ENCODE data around the gene CAMKK2. TPM values are rescaled to one million over a fixed set of nuclear protein-coding genes. Genes with fewer than 3 reads are reported as not detected.
"Not testable (repeated sequence)": the region's sequence is repeated elsewhere in the genome, so short reads cannot be mapped to it uniquely, and the experiment has no call there.

CAMKK2 gene
- total RNA-seq (2014; rRNA removed; shearing (Covaris generic)) = 5.5 and 7.9 TPM in 2 replicates

GRCh38 chr12:121296618-121297434 lies at the start of gene CAMKK2:
TSS of gene CAMKK2 (minus strand) at chr12:121296709. CDS start at chr12:121274526, 22,183 bp downstream.
- DNase-seq (ENCODE audit: low read depth) = peak; percentile 94

- DNase-seq (ENCODE audit: low read depth) = no peak
Measured at GRCh38 chr12:121345151-121345815, 48.8 kb upstream of the CAMKK2 start.

- no peak for DNase-seq (ENCODE audit: low read depth)
Measured at GRCh38 chr12:121344506-121344905, 48.0 kb upstream of the CAMKK2 start.

GRCh38 chr12:121337416-121337815 lies 40.9 kb upstream of the CAMKK2 start:
- DNase-seq (ENCODE audit: low read depth) = no peak

GRCh38 chr12:121334513-121335343 lies 38.2 kb upstream of the CAMKK2 start:
- peak; percentile 49 for DNase-seq (ENCODE audit: low read depth)

GRCh38 chr12:121333747-121334146 lies 37.2 kb upstream of the CAMKK2 start:
- no peak for DNase-seq (ENCODE audit: low read depth)

GRCh38 chr12:121331248-121331647 lies 34.7 kb upstream of the CAMKK2 start:
- DNase-seq (ENCODE audit: low read depth) = no peak

GRCh38 chr12:121330692-121331091 lies 34.2 kb upstream of the CAMKK2 start:
- no peak for DNase-seq (ENCODE audit: low read depth)

- no peak for DNase-seq (ENCODE audit: low read depth)
Measured at GRCh38 chr12:121330195-121330594, 33.7 kb upstream of the CAMKK2 start.

- no peak for DNase-seq (ENCODE audit: low read depth)
Measured at GRCh38 chr12:121328620-121329019, 32.1 kb upstream of the CAMKK2 start.

GRCh38 chr12:121326996-121327674 lies 30.6 kb upstream of the CAMKK2 start:
- no peak for DNase-seq (ENCODE audit: low read depth)

GRCh38 chr12:121325922-121326396 lies 29.4 kb upstream of the CAMKK2 start:
- DNase-seq (ENCODE audit: low read depth) = no peak

GRCh38 chr12:121323908-121324307 lies 27.4 kb upstream of the CAMKK2 start:
- DNase-seq (ENCODE audit: low read depth) = no peak

GRCh38 chr12:121318121-121318520 lies 21.6 kb upstream of the CAMKK2 start:
- no peak for DNase-seq (ENCODE audit: low read depth)

GRCh38 chr12:121314431-121314830 lies 17.9 kb upstream of the CAMKK2 start:
- DNase-seq (ENCODE audit: low read depth) = no peak

GRCh38 chr12:121310231-121310630 lies 13.7 kb upstream of the CAMKK2 start:
- not testable (repeated sequence) for DNase-seq (ENCODE audit: low read depth)

GRCh38 chr12:121307397-121307796 lies 10.9 kb upstream of the CAMKK2 start:
- not testable (repeated sequence) for DNase-seq (ENCODE audit: low read depth)

- DNase-seq (ENCODE audit: low read depth) = no peak
Measured at GRCh38 chr12:121304306-121304705, 7.8 kb upstream of the CAMKK2 start.

GRCh38 chr12:121301876-121302275 lies 5.4 kb upstream of the CAMKK2 start:
- DNase-seq (ENCODE audit: low read depth) = no peak

- DNase-seq (ENCODE audit: low read depth) = no peak
Measured at GRCh38 chr12:121300083-121300819, 3.7 kb upstream of the CAMKK2 start.

- DNase-seq (ENCODE audit: low read depth) = no peak
Measured at GRCh38 chr12:121299662-121300061, 3.2 kb upstream of the CAMKK2 start.
